ENCODE results near the gene STAB2.
"Not testable (repeated sequence)": the region's sequence is repeated elsewhere in the genome, so short reads cannot be mapped to it uniquely, and the experiment has no call there.

Gene STAB2

DNA sequence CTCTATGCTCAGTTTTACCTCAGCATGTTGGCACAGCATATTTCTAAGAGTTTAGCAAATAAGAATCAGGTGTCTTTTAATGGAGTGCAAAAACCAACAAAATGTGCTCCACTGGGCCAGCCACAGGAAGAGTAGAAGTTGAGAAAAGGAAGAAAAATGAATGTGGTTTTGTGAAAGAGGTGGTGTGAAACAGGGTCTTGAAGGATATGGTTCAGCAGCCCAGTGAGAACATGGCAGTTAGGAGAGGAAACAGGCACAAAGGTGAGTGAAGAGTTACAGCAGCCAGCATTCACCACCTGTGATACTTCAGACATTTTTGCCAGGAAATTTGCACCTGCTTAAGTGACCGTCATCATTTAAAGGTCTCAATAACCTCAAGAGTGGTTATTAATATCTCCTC, 2.4 kb downstream of the STAB2 start:
- DNase-seq, result no peak

DNA sequence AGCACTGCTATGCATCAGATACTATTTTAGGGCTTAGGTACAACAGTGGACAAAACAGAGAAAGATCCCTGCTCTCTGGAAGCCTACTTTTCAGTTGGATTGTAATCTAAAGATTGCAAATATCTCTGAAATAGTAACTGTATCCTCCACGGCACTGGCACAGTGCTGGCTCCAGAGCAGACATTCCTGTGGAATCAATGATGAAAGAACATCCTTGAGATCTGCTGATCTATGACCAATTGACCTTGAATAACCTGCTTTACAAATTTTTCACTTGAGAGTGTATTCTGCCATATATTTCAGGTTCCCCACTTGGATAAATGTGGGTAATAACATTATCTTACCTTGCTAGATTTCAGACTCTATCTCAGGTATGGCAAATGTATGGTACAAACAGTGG, 3.2 kb downstream of the STAB2 start:
- DNase-seq, result no peak

DNA sequence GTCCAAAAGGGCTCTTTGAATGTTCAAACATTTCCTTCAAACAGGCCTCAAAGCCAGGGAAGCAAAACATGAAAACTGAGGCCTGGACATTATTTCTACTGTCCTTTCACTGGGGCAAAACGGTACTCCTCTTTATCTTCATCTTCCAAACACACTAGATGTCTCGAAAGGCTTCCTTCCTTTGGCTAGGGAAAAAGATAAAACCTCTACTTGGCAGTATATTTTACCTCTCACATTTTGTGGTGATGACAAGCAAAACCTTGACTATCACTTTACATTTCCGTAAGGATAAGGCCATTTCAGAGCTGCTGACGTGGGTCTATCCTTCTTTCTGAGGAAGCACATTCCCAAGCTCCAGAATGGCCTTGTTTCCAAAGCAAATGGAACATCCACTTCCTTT, 9.9 kb downstream of the STAB2 start:
- DNase-seq, result no peak

DNA sequence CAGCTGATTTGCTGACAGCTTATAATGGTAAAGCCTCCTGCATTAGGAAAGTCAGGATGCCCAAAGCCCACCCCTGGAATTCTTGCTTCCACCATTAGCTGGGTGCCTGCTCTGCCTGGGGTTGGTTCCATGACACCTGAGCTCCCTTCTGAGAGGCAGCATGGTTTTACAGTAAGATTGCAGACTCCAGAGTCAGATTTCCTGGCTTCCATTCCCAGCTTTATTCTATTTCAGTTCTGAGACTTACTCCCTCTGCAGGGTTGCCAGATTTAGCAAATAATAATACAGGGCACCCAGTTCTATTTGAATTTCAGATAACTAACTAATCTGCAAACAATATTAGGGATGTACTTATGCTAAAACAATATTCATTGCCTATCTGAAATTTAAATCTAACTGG, 12.2 kb downstream of the STAB2 start:
- DNase-seq, result no peak

DNA sequence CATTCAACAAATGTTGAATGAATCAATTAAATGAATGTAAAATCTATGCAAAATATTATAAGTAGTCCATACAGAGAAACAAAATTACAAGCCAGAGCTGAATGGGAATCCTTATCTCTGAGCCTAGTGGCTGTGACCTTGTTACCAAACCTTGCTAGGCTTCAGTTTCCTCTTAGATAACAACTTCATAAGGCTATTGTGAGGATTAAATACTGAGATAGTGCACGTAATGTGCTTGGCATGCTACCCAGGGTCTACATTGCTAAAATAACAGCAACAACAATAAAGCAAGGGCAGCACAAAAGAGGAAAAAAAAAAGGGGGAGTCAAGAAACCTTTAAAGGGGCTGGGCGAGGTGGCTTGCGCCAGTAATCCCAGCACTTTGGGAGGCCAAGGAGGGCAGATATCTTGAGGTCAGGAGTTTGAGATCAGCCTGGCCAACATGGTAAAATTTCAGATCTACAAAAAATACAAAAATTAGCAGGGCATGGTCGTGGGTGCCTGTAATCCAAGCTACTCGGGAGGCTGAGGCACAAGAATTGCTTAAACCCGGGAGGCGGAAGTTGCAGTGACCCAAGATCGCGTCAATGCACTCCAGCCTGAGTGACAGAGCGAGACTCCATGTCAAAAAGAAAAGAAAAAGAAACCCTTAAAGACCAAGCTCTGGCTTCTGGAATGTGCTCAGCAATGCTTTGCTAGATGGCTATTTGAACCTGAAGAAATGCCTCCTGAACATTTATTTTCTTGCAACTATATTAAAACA, 14.1 kb downstream of the STAB2 start:
- DNase-seq, result no peak

DNA sequence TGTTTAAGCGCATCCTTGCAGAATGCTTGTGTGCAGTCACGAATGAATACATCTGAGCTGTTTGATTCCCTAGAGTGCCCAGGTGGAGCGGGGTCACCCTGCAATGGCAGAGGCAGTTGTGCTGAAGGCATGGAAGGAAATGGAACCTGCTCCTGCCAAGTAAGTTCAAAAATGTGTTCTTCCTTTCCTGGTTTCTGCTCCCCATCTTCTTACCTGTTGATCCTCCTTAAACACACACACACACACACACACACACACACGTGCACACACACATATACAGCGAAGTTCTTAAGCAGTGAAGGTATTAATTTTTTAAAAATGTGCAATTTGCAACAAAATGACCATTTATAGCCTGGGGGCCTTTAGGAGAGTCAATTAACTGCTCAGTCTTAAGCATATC, 33.3 kb downstream of the STAB2 start:
- DNase-seq, result no peak

DNA sequence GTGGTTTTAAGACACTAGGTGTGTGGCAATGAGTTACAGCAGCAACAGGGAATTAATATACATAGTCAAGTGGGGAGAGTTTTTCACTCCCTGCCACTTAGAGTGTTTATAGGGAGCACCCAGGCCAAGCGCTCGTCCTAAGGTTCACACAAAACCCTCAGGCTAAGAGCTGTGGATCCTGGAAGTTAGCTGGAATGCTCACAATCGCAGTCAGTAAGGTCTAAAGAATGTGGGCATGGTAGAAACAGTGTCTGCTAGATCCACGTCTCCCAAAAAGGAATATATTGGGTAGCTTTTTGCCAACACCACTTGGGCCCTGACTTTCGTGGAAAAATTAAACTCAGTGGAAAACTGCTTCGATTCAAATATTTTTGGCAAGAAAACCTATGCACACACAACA, 36.6 kb downstream of the STAB2 start:
- DNase-seq, result no peak

DNA sequence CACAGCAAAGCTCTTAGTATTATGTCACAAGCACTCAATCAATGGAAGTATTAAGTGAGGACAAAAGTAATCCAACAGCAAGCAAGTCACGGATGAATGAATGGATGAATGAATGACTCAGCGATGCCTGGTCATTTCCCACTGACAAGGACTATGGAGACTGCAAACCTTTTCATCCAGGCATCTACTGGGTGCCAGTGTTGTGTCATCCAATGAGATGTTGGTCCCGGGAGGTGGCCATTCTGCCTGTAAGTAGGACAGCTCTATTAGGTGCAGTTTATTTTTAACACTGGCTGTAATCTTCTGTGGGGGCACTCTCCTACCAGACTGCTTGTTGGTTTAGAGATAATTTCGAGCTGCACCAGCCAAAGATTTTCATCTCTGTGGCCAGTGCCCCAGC, 39.4 kb downstream of the STAB2 start:
- DNase-seq, result no peak

DNA sequence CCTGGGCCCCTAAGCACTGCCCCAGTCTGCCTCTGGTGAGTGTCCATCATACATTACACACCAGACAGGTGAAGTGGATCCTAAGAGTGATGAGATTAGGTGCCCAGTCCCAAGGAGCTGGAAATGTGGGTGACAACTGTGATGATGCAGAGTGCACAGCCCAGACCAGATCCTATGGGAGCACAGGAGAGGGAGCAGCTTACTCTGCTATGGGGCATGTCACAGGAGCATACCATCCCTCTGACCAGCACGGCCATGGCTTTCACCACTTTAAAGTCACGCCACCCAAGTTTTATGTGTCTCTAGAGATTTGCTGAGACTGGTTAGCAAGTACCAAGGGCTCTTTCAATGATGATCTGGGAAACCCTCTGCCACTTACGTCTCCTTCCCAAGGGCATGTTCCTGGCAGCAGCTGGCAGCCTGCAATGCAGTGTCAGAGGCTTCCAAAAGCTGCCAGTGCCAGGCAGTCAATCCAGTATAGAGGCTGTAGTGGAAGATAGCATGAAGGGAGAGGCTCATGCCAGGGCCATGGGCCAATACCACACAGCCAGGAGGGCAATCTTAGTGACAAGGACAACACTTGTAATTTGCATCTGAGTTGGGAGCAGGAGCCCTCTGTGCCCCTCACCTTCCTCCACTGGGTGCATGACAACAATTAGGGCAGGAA, 40.2 kb downstream of the STAB2 start:
- DNase-seq, result no peak

DNA sequence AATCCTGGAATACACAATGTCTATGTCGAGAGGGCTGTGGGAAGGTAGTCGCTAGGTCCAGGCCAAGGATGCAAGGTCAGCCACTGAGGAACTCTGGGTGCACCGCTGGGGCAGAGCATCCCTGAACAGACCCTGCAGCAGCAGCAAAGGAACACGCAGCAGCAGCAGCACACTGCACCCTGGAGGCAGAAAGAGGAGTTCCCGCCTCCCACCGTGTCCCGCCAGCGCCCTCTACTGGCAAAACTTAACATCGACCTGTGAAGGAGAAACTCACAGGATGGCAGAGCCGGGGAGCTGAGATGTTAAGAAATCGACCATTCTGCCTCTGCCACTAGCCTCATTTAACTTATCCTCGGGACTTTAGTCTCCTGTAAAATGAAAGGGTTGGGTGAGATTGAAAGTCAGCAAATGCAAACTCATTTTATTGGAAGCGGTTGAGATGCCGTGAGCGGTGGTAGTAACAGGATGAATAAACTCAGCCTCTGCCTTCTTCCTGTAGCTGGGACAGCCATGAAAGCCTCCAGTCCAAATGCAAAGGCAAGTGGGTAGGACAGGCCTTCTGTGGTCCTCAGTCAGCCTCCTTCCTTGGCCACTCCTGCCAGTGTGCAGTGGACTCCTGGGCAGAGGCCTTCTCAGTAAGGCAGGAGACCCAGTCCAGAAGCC, 45.6 kb downstream of the STAB2 start:
- DNase-seq, result no peak

DNA sequence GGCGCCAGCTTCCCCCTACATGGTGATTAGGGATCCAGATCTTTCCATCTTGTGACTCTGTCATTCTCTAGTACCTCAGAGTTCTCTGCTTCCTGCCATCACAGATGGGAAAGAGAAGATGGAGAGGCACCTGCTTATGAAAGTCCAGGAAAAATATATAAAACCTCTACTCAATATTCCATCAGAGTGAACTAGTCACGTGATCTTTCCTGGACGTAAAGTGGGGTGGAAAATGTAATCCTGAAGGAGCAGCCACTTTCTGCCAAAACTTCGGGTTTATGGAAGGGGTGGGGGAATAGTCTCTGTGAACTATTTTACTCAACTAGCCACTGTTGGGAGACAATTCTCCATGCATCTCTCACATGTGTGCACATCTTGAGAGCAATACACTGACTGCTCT, 47.7 kb downstream of the STAB2 start:
- DNase-seq, result no peak

DNA sequence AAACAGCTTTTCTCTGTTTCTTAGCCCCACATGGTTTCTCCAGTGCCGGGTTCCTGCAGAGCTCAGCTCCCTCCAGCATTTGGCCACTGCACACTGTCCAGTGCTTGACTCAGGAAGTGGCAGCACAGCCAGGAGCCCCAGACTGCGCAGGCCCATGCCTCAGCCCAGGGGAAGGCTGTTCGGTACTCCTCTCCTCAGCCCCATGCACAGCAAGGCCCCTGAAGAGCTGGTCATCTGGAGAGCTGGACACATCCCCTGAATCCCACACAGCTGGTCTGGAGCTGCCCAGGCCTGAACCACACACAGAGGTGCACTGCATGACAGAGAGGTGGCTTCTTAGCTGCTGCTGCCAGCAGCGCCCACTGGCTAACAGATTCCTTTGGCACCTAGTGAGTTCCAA, 48.3 kb downstream of the STAB2 start:
- no peak for DNase-seq

DNA sequence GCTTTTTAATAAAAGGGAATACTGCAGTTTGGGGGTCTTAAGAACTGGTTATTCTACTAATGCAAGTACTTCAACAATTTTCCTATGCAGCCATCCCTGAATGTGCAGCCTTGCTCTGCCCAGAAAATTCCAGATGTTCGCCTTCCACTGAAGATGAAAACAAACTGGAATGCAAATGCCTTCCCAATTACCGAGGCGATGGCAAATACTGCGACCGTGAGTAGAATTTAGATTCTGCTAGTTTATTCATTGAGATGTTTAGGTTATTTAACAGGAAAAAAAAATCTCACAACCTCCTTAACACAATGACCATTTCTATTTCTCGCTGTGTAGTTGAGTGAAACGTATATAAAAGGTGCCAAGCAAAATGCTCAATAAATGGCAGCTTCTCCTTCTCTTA, 49.9 kb downstream of the STAB2 start:
- no peak for DNase-seq

DNA sequence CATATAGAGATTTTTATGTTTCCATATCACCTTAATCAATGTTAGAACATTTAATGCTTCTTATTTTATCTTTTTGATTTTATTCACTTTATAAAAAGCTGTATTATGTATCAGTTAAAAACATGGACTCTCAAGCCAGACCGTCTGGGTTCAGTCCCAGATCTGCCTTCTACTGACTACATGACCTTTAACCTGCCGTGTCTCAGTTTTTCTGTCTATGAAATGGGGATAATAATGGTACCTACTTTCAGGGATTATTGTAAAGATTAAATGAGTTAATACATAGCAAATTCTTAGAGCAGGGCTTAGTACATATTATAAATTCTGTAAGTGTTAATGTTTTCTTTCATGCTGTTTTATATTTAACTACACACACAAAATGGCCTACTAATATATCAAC, 50.4 kb downstream of the STAB2 start:
- no peak for DNase-seq

DNA sequence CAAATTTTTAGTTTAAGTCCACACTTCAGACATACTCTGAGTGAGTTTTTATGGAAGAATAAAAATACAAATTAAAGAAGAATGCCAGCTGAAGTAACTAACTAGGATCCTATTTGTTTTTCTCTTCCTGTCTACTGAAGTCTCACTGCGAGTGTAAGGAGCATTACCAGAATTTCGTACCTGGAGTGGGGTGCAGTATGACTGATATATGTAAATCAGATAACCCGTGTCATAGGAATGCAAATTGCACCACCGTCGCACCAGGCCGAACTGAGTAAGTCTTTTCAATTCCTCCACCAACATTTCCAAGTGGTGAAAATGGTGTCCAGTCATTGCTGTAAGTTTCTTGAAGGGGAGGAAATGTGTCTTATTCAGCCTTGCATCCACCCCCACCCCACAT, 52.9 kb downstream of the STAB2 start:
- DNase-seq, result no peak

DNA sequence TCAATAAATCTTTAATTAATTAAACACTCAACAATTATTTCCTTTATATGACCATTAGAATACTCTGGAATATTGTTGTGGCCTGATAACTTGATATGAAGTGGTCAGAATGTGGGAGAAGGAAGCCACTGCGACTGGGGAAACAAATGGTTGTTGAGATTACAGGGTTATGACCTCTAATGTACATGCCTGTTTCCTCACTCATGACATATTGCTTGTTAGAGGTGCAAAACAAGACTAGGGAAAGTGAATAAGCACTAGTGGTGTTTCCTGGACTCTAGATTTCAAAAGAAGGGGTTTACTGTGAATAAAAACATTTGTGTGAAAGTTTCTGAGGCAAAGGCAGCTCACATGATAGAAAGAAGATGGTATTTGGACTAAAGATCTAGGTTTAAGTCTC, 53.3 kb downstream of the STAB2 start:
- no peak for DNase-seq

DNA sequence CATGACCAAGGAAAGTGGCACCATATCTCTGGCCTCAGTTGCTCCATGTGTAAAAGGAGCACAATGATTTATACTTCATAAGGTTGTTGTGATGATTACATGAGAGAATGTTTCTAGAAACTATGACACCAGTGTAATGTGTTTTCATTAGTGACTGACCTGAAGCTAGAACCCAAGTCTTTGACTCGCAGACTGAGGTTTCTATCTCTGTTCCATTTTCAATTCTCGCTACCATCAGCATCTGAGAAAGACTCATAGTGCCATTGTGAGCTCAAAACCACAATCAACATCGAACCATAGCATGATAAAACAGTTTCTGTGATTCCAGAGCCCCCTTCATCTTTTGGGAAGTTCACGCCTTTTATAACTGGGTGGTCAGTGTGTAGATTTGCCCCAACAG, 53.8 kb downstream of the STAB2 start:
- no peak for DNase-seq

DNA sequence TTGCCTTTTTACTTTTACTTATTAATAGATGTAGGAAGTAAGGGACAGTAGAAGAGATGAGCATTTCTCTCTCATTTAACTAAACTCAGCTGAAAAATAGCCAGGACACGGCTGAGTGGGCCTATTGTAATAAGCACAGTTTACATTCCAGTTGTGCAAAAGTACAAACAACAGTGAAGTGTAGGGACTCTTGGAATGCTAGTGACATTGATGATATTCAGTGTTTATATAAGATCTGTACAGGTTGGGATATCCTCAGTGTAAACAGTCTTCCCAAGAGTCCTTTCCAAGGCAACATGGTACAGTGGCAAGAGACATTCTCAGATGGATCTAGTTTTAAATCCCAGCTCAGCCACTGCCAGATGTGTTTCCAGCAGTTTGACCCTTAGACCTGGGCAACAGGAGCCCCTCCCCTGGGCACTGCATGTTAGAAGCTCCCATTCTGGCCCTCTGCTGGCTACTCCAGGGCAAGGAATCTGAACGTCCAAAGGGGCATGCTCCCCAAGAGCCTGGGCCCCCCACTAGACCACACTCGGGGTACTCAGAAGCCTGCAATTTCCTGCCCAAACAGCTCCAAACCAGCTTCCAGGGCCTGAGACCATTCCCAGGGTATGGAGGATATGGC, 55.3 kb downstream of the STAB2 start:
- DNase-seq, result no peak

DNA sequence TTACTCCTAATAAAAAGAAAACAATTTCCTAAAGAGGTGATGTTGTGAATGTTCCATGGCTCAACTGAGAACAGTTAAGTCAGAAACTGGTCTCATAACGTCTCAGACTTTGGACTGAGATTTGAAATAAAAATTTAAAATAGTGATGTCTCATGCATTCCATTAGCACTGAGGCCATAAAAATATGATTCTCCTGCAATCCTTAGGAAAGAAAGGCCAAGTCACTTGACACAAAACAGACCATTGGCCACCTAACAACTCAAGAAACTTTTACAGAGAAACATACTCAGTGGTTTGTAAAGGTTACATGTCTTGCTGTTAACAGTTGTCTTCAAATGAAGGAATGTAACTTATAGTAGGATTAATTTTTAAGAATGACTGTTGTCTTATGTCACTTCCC, 58.1 kb downstream of the STAB2 start:
- no peak for DNase-seq

DNA sequence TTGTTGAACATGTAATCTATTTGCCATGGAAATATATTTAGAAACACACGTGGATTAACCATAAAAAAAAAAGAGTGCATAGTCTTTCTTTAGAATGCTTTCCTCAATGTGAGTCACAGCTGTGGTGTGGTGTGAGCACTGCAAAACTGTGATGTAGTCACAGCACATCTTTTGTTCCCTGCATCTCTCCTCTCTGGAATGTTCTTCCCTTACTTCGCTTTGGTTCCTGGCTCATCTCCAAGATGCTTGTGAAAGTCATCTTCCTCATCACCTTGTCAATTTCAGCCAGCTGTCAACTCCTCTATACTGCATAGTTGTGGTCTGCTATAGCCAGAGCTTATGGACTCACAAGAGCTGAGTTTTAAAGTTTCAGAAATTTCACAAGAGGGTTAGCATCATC, 60.2 kb downstream of the STAB2 start:
- DNase-seq, result no peak

DNA sequence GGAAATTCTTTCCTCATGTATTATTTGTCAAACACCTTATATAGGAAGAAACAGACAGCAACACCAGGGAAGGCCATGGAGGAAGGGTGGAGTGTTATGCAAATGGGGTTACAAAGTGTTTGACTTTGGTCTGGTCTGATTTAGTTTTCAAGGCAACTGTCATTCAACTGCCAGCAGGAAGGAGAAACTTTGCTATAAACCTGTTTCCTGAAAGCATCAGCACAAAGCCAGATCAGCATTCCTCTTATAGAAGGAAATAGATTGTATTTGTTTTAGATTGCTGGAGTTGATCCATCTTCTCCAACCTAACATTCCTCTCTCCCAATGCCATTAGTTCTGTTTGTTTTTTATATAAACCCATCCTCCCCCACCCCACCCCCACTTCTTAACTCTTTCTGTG, 65.7 kb downstream of the STAB2 start:
- DNase-seq, result no peak

DNA sequence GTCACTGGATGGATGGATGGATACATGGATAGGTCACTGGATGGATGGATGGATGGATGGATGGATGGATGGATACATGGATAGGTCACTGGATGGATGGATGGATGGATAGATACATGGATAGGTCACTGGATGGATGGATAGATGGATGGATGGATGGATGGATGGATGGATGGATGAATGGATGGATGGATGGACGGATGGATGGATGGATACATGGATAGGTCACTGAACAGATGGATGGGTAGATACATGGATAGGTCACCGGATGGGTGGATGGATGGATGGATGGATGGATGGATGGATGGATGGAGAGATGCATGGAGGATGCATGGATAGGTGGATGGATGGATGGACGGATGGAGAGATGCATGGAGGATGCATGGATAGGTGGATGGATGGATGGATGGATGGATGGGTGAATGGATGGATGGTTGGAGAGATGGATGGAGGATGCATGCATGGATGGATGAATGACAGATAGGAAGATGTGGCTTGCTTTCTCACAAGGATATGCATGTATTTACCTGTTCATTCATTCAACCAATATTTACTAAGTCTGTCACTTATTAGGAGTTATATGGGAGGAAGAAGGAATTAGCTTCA, 66.6 kb downstream of the STAB2 start:
- DNase-seq, result not testable (repeated sequence)

DNA sequence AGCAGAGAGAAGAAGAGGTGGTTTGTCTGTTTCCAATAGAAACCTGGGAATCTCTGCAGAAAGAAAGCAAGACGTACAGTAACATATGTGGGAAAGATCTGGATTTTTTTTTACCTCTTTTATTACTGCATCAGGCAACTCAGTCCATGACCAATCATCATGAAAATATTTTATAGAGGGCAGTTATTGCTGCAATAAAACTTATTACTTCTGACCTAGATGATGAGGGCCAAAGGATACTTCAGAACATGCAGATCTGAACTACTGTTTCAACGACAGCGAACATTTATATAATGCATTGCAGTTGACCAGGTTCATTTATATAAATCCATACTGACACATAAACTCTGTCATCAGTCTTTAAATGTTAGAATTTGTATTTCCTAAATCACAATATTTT, 67.7 kb downstream of the STAB2 start:
- no peak for DNase-seq

DNA sequence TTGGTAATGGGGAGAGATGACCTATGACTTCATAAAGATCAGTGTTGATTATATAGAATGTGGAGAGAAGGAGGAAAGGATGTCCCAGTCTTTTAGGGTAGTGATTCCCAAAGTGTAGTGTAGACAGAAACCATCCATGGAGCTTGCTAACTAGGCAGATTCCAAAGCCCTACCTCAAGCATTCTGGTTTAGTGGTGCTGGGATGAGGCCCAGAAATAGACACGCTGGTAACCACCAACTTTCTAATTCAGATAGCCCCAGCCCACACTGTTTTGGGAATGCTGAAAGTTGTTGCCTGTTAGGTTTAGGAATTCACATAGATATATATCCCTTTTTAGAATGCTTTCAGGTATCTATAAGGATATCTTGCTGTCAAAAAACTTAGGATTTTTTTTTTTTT, 69.2 kb downstream of the STAB2 start:
- no peak for DNase-seq
